Neural progenitor cell (in vitro differentiated cells): ENCODE measurements around the gene TSHZ2.

Experiments
- EZH2 ChIP-seq: fragments of 200-600 bp; sonication (generic); IDR thresholded peaks from 2 replicates; pipeline ENCODE4 v1.6.1; 2017; ENCODE audit warnings: antibody characterized with exemption, mild to moderate bottlenecking, moderate library complexity
- TF ChIP-seq, protein P1 (sequence below): fragments of 200-600 bp; sonication (generic); IDR thresholded peaks from 2 replicates; pipeline ENCODE4 v1.5.1; 2017; ENCODE audit warnings: antibody characterized with exemption, mild to moderate bottlenecking

DNA sequence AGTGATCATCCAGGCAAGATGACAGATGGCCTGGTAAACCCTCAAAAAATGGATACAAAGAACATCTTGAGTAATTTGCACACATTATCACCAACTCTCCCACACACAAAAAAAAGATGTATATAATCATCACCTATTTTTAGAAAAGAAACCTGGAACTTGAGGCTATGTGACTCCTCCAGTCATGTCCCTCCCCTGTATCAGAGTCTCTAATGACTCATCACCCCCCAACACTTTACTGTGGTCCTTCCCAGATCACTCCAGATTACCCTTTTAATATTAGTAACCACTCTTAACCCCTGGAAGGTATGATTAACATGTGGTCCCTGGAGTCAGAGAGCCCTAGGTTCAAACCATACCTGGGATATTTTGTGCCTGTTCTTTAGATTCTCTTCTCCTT lies 476.7 kb downstream of the TSHZ2 start:
- TF ChIP-seq, protein P1, sequence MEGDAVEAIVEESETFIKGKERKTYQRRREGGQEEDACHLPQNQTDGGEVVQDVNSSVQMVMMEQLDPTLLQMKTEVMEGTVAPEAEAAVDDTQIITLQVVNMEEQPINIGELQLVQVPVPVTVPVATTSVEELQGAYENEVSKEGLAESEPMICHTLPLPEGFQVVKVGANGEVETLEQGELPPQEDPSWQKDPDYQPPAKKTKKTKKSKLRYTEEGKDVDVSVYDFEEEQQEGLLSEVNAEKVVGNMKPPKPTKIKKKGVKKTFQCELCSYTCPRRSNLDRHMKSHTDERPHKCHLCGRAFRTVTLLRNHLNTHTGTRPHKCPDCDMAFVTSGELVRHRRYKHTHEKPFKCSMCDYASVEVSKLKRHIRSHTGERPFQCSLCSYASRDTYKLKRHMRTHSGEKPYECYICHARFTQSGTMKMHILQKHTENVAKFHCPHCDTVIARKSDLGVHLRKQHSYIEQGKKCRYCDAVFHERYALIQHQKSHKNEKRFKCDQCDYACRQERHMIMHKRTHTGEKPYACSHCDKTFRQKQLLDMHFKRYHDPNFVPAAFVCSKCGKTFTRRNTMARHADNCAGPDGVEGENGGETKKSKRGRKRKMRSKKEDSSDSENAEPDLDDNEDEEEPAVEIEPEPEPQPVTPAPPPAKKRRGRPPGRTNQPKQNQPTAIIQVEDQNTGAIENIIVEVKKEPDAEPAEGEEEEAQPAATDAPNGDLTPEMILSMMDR = no peak
- TF ChIP-seq EZH2 = no peak
